Naive thymus-derived CD8-positive, alpha-beta T cell (primary cell): ENCODE measurements around the gene CSH1. TPM values are rescaled to one million over a fixed set of nuclear protein-coding genes. Genes with fewer than 3 reads are reported as not detected.
"Not testable (repeated sequence)": the region's sequence is repeated elsewhere in the genome, so short reads cannot be mapped to it uniquely, and the experiment has no call there.

ENCODE experiments used
- ATAC-seq, 2 donors: fragments of 150-1000 bp; cut with Tn5 transposase in 1 of 2; sonication (Bioruptor Pico), chemical (Tn5 transposase) in 1 of 2; 1 replicate in 1 of 2; 2 replicates in 1 of 2; pipeline ENCODE4 v1.10.0; 2021; ENCODE audit warnings: mild to moderate bottlenecking in 2 of 2, moderate library complexity in 2 of 2
- POLR2A ChIA-PET: fragments of 350-600 bp; sonication (Branson Sonifier 250); formaldehyde crosslinking; loops from one replicate; lab custom pipeline; 2021; ENCODE audit warnings: antibody characterized with exemption; lab: Charles Lee
- DNase-seq, 10 donors: peaks; one replicate each; pipeline versions ENCODE4 v3.0.0 to v3.0.0-alpha.2; 2020 to 2022
- H3K27ac Mint-ChIP-seq, 10 donors: one replicate each; pipeline ENCODE4 v1.8.0; 2020 to 2022; ENCODE audit warnings: mild to moderate bottlenecking in 10 of 10, mixed read lengths in 10 of 10, moderate library complexity in 4 of 10, inconsistent platforms in 1 of 10
- H3K27me3 Mint-ChIP-seq, 5 donors: one replicate each; pipeline ENCODE4 v1.8.0; 2021 to 2022; ENCODE audit warnings: mixed read lengths in 5 of 5
- H3K36me3 Mint-ChIP-seq, 3 donors: one replicate each; pipeline ENCODE4 v1.8.0; 2020 to 2022; ENCODE audit warnings: mixed read lengths in 3 of 3, mild to moderate bottlenecking in 2 of 3, inconsistent platforms in 1 of 3
- H3K4me1 Mint-ChIP-seq, 4 donors: one replicate each; pipeline ENCODE4 v1.8.0; 2021 to 2022; ENCODE audit warnings: mixed read lengths in 4 of 4
- H3K4me3 Mint-ChIP-seq, 10 donors: one replicate each; pipeline ENCODE4 v1.8.0; 2020 to 2022; ENCODE audit warnings: mild to moderate bottlenecking in 10 of 10, mixed read lengths in 10 of 10, moderate library complexity in 6 of 10, inconsistent platforms in 1 of 10
- H3K9me3 Mint-ChIP-seq, 9 donors: one replicate each; pipeline ENCODE4 v1.8.0; 2020 to 2022; ENCODE audit warnings: mixed read lengths in 9 of 9, mild to moderate bottlenecking in 3 of 9, inconsistent platforms in 1 of 9, moderate library complexity in 1 of 9
- polyA plus RNA-seq, 3 donors: library from polyadenylated mRNA; unstranded; fragments of 300-500 nt; fragmentation: Illumina TruSeq; gene quantifications; one replicate each; pipeline ENCODE4 v1.2.3, GENCODE V29; 2021
- total RNA-seq, 8 experiments: library from RNA in 2 of 8; stranded (reverse) in 2 of 8; gene quantifications; one replicate each; pipeline ENCODE4 v1.2.3 and lab custom pipeline; 2021 to 2026

The CSH1 gene
- total and polyA plus RNA-seq, 5 experiments from 2014 or later = not detected

DNA sequence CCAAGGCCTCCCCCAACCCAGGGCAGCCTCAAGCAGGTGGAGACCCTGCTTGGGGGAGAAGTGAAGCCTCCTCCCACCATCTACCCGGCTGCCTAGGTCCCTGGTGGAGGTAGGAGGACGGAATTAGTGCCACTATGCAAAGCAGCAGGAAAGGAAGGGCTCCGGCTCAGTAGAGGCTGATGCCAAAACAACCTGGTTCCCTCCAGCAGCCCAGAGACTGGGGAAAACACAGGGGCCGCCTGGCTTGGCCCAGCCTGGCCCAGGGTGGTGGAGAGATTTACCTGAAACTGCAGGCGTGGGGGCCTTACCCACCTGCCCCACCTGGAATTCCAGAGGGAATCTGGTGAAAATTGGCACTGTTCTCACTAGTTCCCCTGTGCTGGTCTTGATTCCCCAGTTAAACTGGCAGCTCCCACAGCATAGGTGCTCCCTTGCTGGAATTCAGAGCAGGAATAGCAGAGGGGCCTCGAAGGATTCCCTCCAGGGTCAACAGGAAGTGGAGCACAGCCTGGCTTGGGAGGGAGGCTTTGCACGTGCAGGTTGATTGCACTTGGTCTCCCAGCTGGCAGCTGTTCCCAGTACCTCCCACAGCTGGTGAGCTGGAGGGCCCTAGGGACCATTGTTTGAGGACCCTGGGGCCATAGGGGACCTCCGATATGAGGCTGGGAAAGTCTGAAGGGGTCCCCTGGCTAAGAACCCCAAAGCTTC, 31.2 kb upstream of the CSH1 start:
- Mint-ChIP-seq H3K4me1 (peaks cover 11 to 54% (median 24%) of the 10 kb centered on the region in 4 donors), H3K9me3 (no peaks in the 10 kb centered on the region), H3K4me3 (peak overlapping the region in 2 of 10 donors; percentile 14 to 76), H3K27me3 (no peaks in the 10 kb centered on the region), H3K27ac (peak overlapping the region in 2 of 10 donors; percentile 30 to 72), H3K36me3 (peaks cover 0 to 3% (median 0%) of the 10 kb centered on the region in 3 donors)
- DNase-seq = no peak
- POLR2A ChIA-PET = interaction anchor here (1.8 kb wide), 1 partner anchor 19 kb away, joined by 8 read pairs; no protein-coding TSS in a partner anchor
- no peak for ATAC-seq

DNA sequence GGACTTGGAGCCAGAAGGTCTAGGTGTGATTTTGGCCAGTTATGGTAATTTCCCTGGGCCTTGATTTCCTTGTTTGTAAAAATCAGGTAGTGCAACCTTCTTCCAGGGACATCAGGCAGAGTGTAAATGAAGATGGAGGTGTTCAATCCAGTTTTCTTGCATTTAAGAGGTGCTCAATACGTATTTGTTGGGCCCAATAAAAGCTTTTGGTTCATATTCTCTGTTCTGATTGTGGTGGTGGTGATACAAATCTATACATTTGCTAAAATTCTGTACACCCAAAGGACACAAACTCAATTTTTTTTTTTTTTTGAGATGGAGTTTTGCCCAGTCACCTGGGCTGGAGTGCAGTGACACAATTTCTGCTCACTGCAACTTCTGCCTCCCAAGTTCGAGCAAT, 29.8 kb upstream of the CSH1 start:
- Mint-ChIP-seq H3K36me3 (peaks cover 0 to 3% (median 0%) of the 10 kb centered on the region in 3 donors), H3K4me3 (no peak overlapping the region), H3K27me3 (no peaks in the 10 kb centered on the region), H3K9me3 (no peaks in the 10 kb centered on the region), H3K27ac (peak overlapping the region in 3 of 10 donors; percentile 1 to 75 (median 13)), H3K4me1 (peaks cover 7 to 50% (median 10%) of the 10 kb centered on the region in 4 donors)
- ATAC-seq (no peak), DNase-seq (no peak)
- POLR2A ChIA-PET = interaction anchor here (1.8 kb wide), 1 partner anchor 20 kb away, joined by 8 read pairs; no protein-coding TSS in a partner anchor

DNA sequence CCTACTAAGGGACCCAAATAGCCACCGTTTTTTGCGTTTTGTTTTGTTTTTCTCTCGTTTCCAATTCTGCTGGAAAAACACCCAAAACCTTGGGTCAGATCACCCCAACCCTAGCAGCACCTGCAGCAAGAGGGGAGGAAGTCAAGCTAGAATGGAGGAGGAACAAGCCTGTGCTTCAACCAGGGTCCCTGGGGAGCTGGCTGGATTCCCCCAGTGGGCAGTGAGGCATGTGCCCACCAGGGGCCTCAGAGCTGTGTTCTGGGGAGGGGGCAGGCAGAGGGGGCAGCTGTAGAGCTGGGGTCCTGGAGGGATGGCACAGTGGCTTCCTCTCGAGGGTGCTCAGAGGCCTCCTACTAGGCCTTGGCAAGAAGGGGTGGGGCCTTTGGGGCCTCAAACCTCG, 29.2 kb upstream of the CSH1 start:
- Mint-ChIP-seq H3K9me3 (no peaks in the 10 kb centered on the region), H3K27me3 (no peaks in the 10 kb centered on the region), H3K27ac (peak overlapping the region in 2 of 10 donors; percentile 14 to 75), H3K36me3 (peaks cover 0 to 3% (median 0%) of the 10 kb centered on the region in 3 donors), H3K4me1 (peaks cover 3 to 51% (median 5%) of the 10 kb centered on the region in 4 donors), H3K4me3 (peak overlapping the region in 1 of 10 donors; percentile 36)
- peak in 1 of 2 donors; percentile 58 for ATAC-seq
- POLR2A ChIA-PET = interaction anchor here (1.1 kb wide), 1 partner anchor 95 kb away, joined by 3 read pairs; the partner anchor contains the start of gene ICAM2
- peak in 1 of 10 donors; percentile 54 for DNase-seq

DNA sequence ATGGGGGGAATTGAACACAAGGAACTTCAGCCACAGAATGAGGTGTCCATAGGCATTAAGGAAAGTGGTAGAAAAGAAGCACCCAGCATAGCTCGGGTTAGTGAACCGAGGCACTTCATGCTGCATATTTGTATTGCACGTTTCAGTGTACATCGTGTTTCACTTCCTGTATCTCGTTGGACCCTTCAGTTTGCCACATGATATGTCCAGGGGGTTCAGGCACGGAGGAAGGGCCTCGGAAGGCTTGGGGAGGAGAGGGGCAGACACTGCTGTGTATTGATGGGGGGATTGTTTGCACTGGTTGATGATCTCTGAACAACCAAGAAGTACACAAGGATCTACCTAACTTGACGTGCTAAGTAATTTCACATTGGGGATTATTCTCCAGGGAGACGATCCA, 26.0 kb upstream of the CSH1 start:
- H3K27me3 Mint-ChIP-seq, POLR2A ChIA-PET, H3K36me3 Mint-ChIP-seq, ATAC-seq, H3K9me3 Mint-ChIP-seq: not testable (repeated sequence)
- Mint-ChIP-seq H3K4me3 (peak overlapping the region in 2 of 10 donors; percentile 43 to 65), H3K4me1 (peaks cover 4 to 54% (median 9%) of the 10 kb centered on the region in 4 donors), H3K27ac (peak overlapping the region in 3 of 10 donors; percentile 60 to 87 (median 82))
- DNase-seq = peak in 1 of 10 donors; percentile 19

DNA sequence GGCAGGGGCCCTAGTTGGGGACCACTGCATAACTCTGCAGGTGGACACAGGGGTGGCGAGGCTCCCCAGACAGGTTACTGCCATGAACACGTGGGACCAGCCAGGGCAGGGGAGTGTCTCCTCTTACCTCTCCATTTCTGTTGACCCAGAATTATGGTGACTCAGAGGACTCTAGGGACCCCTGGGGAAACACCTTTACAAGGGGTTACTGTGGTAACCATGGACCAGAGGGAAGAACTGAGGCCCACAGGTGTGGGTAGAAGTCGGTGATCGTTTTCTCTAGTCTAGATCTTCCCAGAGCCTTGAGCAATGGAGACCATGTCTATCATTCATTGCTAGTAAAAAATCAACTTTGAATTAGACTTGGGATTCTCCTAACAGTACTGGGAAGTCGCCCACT, 24.4 kb upstream of the CSH1 start:
- not testable (repeated sequence) for ATAC-seq, H3K36me3 Mint-ChIP-seq, H3K4me3 Mint-ChIP-seq, H3K27me3 Mint-ChIP-seq, DNase-seq, H3K9me3 Mint-ChIP-seq
- POLR2A ChIA-PET = interaction anchor here (2.3 kb wide), 1 partner anchor 105 kb away, joined by 14 read pairs; no protein-coding TSS in a partner anchor
- H3K4me1 Mint-ChIP-seq = peaks cover 4 to 52% (median 9%) of the 10 kb centered on the region in 4 donors
- peak overlapping the region in 3 of 10 donors; percentile 11 to 36 (median 25) for H3K27ac Mint-ChIP-seq

DNA sequence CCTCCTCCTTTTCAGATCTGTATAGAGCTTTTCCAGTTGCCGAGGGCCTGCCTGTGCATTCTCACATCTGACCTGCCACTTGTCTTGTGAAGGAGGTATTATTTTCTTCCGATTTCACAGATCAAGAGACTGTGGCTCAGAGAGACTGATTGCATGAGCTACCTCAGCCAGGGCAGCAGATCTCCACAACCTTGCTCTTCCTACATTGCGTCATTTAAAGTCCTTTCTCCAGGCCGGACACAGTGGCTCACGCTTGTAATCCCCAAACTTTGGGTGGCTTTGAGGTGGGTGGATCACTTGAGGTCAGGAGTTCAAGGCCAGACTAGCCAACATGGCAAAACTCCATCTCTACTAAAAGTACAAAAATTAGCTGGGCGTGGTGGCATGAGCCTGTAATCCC, 23.7 kb upstream of the CSH1 start:
- not testable (repeated sequence) for H3K27me3 Mint-ChIP-seq, H3K9me3 Mint-ChIP-seq, H3K4me3 Mint-ChIP-seq, H3K36me3 Mint-ChIP-seq, ATAC-seq, DNase-seq
- H3K27ac Mint-ChIP-seq = peak overlapping the region in 1 of 10 donors; percentile 72
- POLR2A ChIA-PET = interaction anchor here (1.2 to 2.8 kb wide), 8 partner anchors 12 to 213 kb away, joined by 5 to 23 read pairs (median 8); partner anchors contain the start of genes CD79B and ICAM2
- peaks cover 4 to 52% (median 9%) of the 10 kb centered on the region in 4 donors for H3K4me1 Mint-ChIP-seq

DNA sequence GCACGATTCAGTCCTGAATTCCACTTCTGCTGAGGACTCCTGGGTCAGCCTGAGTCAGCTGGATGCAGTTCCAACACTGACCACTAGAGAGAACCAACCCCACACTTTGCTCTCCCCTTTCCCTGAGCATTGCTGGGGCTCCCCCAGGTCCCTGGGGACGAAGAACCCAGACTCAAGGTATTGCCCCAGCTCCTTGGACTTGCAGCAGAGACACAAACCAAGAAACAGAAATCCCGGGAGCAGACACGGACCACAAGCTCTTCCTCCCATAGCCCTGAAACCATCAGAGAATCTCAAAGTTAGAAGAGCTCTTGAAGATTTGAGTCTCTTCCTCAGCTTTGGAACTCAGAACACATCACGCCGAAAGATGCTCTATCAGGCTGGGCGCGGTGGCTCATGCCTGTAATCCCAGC, 22.9 kb upstream of the CSH1 start:
- Mint-ChIP-seq H3K9me3 (no peaks in the 10 kb centered on the region), H3K4me3 (peak overlapping the region in 1 of 10 donors; percentile 66), H3K36me3 (no peaks in the 10 kb centered on the region), H3K4me1 (peaks cover 4 to 48% (median 9%) of the 10 kb centered on the region in 4 donors), H3K27ac (peak overlapping the region in 7 of 10 donors; percentile 12 to 87 (median 43)), H3K27me3 (peaks cover 0 to 5% (median 0%) of the 10 kb centered on the region in 5 donors)
- POLR2A ChIA-PET = interaction anchor here (1.0 to 2.8 kb wide), 12 partner anchors 13 to 226 kb away, joined by 3 to 23 read pairs (median 8); partner anchors contain the start of genes CD79B, ICAM2 and PRR29
- DNase-seq (peak; percentile 48 to 83 (median 74)), ATAC-seq (peak; percentile 92 to 96)

DNA sequence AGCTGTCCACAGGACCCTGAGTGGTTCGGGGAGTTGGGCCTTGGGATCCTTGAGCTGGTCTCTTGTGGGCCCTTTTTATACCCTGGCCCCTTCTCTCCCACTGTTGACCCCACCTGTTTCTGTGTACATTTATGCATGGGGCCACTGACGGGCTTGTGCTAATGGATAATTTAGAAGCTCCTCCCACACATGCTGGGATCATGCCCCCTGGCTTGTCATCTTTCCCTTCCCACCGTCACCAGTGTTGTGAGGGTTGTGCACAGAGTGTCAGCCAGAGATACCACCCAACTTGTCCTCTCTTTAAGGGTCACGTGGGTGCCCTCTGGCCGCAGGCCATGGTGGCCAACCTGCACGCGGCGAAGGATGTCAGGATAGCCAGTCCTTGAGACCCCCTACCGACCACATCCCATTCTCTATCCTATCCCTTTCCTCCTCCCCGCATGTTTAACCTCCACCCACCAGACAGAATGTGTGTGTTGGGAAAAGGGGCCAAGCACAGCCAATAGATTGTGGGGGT, 22.5 kb upstream of the CSH1 start, which contains the start of gene GH1:
GH1 (minus strand) TSS at position 51 of the 517 bp plus-strand sequence. CDS start 63 bp downstream, outside the sequence.
- Mint-ChIP-seq H3K4me3 (peak within 1 kb of the TSS in 1 of 10 donors; percentile 66), H3K4me1 (peaks cover 4 to 47% (median 9%) of the 10 kb centered on the region in 4 donors), H3K27ac (peak within 1 kb of the TSS in 7 of 10 donors; percentile 12 to 87 (median 43))
- not testable (repeated sequence) for H3K27me3 Mint-ChIP-seq, ATAC-seq, H3K36me3 Mint-ChIP-seq, DNase-seq, H3K9me3 Mint-ChIP-seq
- POLR2A ChIA-PET = interaction anchor here (0.7 to 2.8 kb wide), 12 partner anchors 13 to 227 kb away, joined by 3 to 23 read pairs (median 8); partner anchors contain the start of genes CD79B, ICAM2 and PRR29

DNA sequence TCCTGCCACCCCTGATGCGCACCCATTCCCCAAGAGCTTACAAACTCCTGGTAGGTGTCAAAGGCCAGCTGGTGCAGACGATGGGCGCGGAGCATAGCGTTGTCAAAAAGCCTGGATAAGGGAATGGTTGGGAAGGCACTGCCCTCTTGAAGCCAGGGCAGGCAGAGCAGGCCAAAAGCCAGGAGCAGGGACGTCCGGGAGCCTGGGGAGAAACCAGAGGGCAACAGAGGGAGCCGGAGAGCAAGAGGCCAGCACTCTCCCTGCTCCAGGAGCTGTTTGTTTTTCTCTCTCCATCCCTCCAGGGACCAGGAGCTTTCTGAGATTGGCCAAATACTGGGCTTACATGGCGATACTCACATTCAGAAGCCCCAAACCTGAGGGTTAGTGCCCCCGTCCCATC, 21.9 kb upstream of the CSH1 start:
- POLR2A ChIA-PET = interaction anchor here (0.7 to 2.8 kb wide), 9 partner anchors 28 to 227 kb away, joined by 3 to 23 read pairs (median 8); partner anchors contain the start of gene ICAM2
- DNase-seq (no peak), ATAC-seq (no peak)
- H3K9me3 Mint-ChIP-seq = no peaks in the 10 kb centered on the region
- no peak overlapping the region for H3K4me3 Mint-ChIP-seq
- H3K4me1 Mint-ChIP-seq = peaks cover 4 to 46% (median 9%) of the 10 kb centered on the region in 4 donors
- H3K27me3 Mint-ChIP-seq = peaks cover 0 to 5% (median 0%) of the 10 kb centered on the region in 5 donors
- H3K36me3 Mint-ChIP-seq = no peaks in the 10 kb centered on the region
- peak overlapping the region in 1 of 10 donors; percentile 19 for H3K27ac Mint-ChIP-seq

DNA sequence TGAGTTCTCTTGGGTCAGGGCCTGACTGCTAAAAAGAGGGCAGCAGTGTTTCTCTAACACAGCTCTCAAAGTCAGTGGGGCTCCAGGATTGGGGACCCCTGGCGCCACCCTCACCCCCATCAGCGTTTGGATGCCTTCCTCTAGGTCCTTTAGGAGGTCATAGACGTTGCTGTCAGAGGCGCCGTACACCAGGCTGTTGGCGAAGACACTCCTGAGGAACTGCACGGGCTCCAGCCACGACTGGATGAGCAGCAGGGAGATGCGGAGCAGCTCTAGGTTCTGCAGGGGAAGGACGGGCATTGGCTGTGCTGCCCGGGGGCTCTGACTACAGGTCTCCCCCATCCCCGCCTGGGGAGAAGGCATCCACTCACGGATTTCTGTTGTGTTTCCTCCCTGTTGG, 21.3 kb upstream of the CSH1 start:
- peak overlapping the region in 1 of 10 donors; percentile 59 for H3K27ac Mint-ChIP-seq
- H3K9me3 Mint-ChIP-seq = no peaks in the 10 kb centered on the region
- DNase-seq (no peak), ATAC-seq (no peak)
- H3K36me3 Mint-ChIP-seq = no peaks in the 10 kb centered on the region
- peaks cover 0 to 5% (median 0%) of the 10 kb centered on the region in 5 donors for H3K27me3 Mint-ChIP-seq
- POLR2A ChIA-PET = interaction anchor here (2.5 to 2.8 kb wide), 3 partner anchors 29 to 103 kb away, joined by 8 to 23 read pairs (median 13); partner anchors contain the start of gene ICAM2
- H3K4me1 Mint-ChIP-seq = peaks cover 4 to 43% (median 9%) of the 10 kb centered on the region in 4 donors
- H3K4me3 Mint-ChIP-seq = no peak overlapping the region

DNA sequence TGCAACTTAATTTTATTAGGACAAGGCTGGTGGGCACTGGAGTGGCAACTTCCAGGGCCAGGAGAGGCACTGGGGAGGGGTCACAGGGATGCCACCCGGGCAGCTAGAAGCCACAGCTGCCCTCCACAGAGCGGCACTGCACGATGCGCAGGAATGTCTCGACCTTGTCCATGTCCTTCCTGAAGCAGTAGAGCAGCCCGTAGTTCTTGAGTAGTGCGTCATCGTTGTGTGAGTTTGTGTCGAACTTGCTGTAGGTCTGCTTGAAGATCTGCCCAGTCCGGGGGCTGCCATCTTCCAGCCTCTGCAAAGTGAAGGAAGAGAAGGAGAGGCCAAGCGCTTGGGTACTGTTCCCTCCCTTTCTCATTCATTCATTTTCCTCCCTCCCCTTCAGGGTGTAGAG, 20.8 kb upstream of the CSH1 start:
- POLR2A ChIA-PET, ATAC-seq, DNase-seq, H3K36me3 Mint-ChIP-seq, H3K9me3 Mint-ChIP-seq, H3K4me3 Mint-ChIP-seq, H3K27me3 Mint-ChIP-seq: not testable (repeated sequence)
- H3K27ac Mint-ChIP-seq = peak overlapping the region in 1 of 10 donors; percentile 59
- peaks cover 4 to 41% (median 10%) of the 10 kb centered on the region in 4 donors for H3K4me1 Mint-ChIP-seq

DNA sequence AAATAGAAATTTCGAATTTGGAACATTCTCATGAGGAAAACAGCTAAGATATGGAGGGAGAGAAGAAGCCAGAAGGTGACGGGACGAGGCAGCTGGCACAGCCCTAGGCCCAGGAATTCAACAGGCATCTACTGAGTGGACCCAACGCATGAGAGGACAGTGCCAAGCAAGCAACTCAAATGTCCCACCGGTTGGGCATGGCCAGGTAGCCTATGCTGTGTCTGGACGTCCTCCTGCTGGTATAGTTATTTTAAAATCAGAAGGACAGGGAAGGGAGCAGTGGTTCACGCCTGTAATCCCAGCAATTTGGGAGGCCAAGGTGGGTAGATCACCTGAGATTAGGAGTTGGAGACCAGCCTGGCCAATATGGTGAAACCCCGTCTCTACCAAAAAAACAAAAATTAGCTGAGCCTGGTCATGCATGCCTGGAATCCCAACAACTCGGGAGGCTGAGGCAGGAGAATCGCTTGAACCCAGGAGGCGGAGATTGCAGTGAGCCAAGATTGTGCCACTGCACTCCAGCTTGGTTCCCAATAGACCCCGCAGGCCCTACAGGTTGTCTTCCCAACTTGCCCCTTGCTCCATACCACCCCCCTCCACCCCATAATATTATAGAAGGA, 20.3 kb upstream of the CSH1 start:
- Mint-ChIP-seq H3K36me3 (no peaks in the 10 kb centered on the region), H3K27me3 (peaks cover 0 to 5% (median under 1%) of the 10 kb centered on the region in 5 donors), H3K4me1 (peaks cover 4 to 39% (median 10%) of the 10 kb centered on the region in 4 donors), H3K9me3 (no peaks in the 10 kb centered on the region), H3K4me3 (no peak overlapping the region), H3K27ac (no peak overlapping the region)
- ATAC-seq (no peak), DNase-seq (no peak)
- POLR2A ChIA-PET = no interaction called here
